Measurements from ENCODE around the gene RIMKLB. TPM values are rescaled to one million over a fixed set of nuclear protein-coding genes. Genes with fewer than 3 reads are reported as not detected.

The RIMKLB gene
- total and polyA plus RNA-seq, 10 of the 15 experiments (the other 5 are each of a cell fraction or from before 2014, with no cell fraction given), result 0.15 to 0.83 (median 0.46) TPM

DNA sequence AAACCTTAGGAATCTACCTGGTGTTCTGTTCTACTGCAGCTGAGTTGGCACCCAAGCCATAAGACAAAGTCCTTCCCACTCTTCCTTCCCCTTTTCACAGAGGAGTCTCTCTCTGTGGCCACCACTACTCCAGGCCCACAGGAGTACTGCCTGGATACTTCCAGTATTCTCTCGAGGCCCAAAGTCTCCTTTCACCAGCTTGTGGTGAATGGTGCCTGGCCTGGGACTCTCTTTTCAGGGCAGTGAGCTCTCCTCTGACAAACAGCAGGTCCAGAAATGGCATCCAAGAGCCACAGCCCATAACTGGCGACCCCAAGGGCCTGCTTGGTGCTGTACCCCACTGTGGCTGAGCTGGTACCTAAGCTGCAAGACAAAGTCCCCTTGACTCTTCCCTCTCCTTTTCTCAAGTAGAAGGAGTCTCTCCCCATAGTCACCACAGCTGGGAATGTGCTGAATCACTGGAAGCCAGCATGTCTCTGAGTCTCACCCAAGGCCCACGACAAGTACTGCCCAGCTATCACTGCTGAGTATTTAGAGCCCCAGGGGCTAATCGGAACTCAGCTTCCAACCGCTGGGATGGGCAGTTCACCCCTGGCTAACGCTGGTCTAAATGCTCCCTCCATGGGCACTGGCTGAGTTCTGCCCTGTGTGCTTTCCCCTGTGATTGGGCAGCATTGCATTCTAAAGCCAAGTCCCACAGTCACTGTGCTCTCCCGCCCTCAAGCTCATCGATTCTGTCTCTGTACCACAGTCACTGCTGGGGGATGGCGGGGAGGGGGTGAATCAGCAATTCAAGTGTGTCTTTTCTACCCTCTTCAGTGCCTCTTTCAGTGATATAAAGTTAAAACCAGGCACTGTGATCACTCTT is 130.7 kb downstream of the RIMKLB start:
- in situ Hi-C loops (cut with MboI) (no loop called here), intact Hi-C loops (cut with micrococcal nuclease; ENCODE audit: unreplicated experiment) (no loop called here)
- SMC1A ChIA-PET (ENCODE audit: uncharacterized antibody, unreplicated experiment), result no interaction called here
- H3K79me2 ChIP-seq (ENCODE audit: control insufficient read depth, insufficient read depth, low read length), result no peaks in the 10 kb centered on the region
- 45% methylated on average over 9 of the region's 9 CpGs for WGBS (ENCODE audit: insufficient coverage, insufficient replicate concordance, low lambda C conversion rate, missing lambda C conversion rate)
- no peaks in the 10 kb centered on the region for H4K20me1 ChIP-seq (ENCODE audit: control insufficient read depth, insufficient read depth)
- TF ChIP-seq, protein P1, sequence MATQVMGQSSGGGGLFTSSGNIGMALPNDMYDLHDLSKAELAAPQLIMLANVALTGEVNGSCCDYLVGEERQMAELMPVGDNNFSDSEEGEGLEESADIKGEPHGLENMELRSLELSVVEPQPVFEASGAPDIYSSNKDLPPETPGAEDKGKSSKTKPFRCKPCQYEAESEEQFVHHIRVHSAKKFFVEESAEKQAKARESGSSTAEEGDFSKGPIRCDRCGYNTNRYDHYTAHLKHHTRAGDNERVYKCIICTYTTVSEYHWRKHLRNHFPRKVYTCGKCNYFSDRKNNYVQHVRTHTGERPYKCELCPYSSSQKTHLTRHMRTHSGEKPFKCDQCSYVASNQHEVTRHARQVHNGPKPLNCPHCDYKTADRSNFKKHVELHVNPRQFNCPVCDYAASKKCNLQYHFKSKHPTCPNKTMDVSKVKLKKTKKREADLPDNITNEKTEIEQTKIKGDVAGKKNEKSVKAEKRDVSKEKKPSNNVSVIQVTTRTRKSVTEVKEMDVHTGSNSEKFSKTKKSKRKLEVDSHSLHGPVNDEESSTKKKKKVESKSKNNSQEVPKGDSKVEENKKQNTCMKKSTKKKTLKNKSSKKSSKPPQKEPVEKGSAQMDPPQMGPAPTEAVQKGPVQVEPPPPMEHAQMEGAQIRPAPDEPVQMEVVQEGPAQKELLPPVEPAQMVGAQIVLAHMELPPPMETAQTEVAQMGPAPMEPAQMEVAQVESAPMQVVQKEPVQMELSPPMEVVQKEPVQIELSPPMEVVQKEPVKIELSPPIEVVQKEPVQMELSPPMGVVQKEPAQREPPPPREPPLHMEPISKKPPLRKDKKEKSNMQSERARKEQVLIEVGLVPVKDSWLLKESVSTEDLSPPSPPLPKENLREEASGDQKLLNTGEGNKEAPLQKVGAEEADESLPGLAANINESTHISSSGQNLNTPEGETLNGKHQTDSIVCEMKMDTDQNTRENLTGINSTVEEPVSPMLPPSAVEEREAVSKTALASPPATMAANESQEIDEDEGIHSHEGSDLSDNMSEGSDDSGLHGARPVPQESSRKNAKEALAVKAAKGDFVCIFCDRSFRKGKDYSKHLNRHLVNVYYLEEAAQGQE (IDR thresholded peaks at IDR 0.05; ENCODE audit: low read depth, low read length), result no peak
- TF ChIP-seq JUNB (IDR thresholded peaks at IDR 0.05) (no peak), PAX5 (IDR thresholded peaks at IDR 0.05; ENCODE audit: borderline replicate concordance, low read depth, low read length) (no peak), MTA3 (IDR thresholded peaks at IDR 0.05; ENCODE audit: borderline replicate concordance, low read length) (no peak), MYC (IDR thresholded peaks at IDR 0.05; ENCODE audit: insufficient read depth, insufficient read length, insufficient replicate concordance, low read length, severe bottlenecking) (no peak), HDAC6 (IDR thresholded peaks at IDR 0.05; ENCODE audit: unreplicated experiment) (no peak), ZNF274 (IDR thresholded peaks at IDR 0.05; ENCODE audit: insufficient read depth, insufficient read length) (no peak), ZZZ3 (IDR thresholded peaks at IDR 0.05; ENCODE audit: control insufficient read depth, insufficient read length, low read depth) (no peak), EGR1 (IDR thresholded peaks at IDR 0.05; ENCODE audit: borderline replicate concordance in 1 of 2, low read depth in 2 of 2, low read length in 2 of 2) (no peak), POLR2AphosphoS5 (IDR thresholded peaks at IDR 0.05; ENCODE audit: low read length) (no peak), FOXK2 (IDR thresholded peaks at IDR 0.05) (no peak), CEBPB (IDR thresholded peaks at IDR 0.05; ENCODE audit: borderline replicate concordance in 1 of 2, low read depth in 2 of 2, low read length in 2 of 2) (no peak), ESRRA (IDR thresholded peaks at IDR 0.05; ENCODE audit: low read length) (no peak), MTA2 (IDR thresholded peaks at IDR 0.05; ENCODE audit: low read depth) (no peak), LARP7 (IDR thresholded peaks at IDR 0.05) (no peak), ZNF24 (IDR thresholded peaks at IDR 0.05) (no peak), RAD51 (IDR thresholded peaks at IDR 0.05) (no peak)
- TF ChIP-seq, protein P2, sequence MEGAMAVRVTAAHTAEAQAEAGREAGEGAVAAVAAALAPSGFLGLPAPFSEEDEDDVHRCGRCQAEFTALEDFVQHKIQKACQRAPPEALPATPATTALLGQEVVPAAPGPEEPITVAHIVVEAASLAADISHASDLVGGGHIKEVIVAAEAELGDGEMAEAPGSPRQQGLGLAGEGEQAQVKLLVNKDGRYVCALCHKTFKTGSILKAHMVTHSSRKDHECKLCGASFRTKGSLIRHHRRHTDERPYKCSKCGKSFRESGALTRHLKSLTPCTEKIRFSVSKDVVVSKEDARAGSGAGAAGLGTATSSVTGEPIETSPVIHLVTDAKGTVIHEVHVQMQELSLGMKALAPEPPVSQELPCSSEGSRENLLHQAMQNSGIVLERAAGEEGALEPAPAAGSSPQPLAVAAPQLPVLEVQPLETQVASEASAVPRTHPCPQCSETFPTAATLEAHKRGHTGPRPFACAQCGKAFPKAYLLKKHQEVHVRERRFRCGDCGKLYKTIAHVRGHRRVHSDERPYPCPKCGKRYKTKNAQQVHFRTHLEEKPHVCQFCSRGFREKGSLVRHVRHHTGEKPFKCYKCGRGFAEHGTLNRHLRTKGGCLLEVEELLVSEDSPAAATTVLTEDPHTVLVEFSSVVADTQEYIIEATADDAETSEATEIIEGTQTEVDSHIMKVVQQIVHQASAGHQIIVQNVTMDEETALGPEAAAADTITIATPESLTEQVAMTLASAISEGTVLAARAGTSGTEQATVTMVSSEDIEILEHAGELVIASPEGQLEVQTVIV (IDR thresholded peaks at IDR 0.05; ENCODE audit: borderline replicate concordance, partially characterized antibody), result no peak
- ATAC-seq (no peak), DNase-seq (ENCODE audit: low read depth, low spot score) (no peak), FAIRE-seq (no peak)
- no peaks in the 10 kb centered on the region for H3K27me3 ChIP-seq (replicated peaks in 1 of 2; ENCODE audit: control insufficient read depth in 2 of 2, insufficient read depth in 2 of 2, low read length in 1 of 2)
- no peak overlapping the region for H3K4me3 ChIP-seq
- POLR2A ChIA-PET, result no interaction called here
- no peak overlapping the region for H2AFZ ChIP-seq (ENCODE audit: control insufficient read depth, low read depth, low read length)
- H3K9ac ChIP-seq (ENCODE audit: control insufficient read depth, insufficient read depth, low read length), result no peak overlapping the region
- H3K4me1 ChIP-seq (ENCODE audit: control insufficient read depth, insufficient read depth, low read length), result no peaks in the 10 kb centered on the region
- no peak overlapping the region for H3K27ac ChIP-seq (ENCODE audit: control insufficient read depth, insufficient read depth)
- no peaks in the 10 kb centered on the region for H3K36me3 ChIP-seq (ENCODE audit: control insufficient read depth in 2 of 2, insufficient read depth in 2 of 2, low read length in 1 of 2)
- CTCF ChIA-PET, result no interaction called here
- no peaks in the 10 kb centered on the region for H3K9me3 ChIP-seq (replicated peaks; ENCODE audit: control insufficient read depth, insufficient read depth, low read length)
- RAD21 ChIA-PET (ENCODE audit: unreplicated experiment), result no interaction called here
- H3K4me2 ChIP-seq (ENCODE audit: control insufficient read depth, insufficient read depth), result no peak overlapping the region
- no TSS peak for BruUV-seq (replicated peaks)
